ENCODE results near the gene PRKCH. TPM values are rescaled to one million over a fixed set of nuclear protein-coding genes. Genes with fewer than 3 reads are reported as not detected.

The PRKCH gene
- total and polyA plus RNA-seq, 10 of the 15 experiments (the other 5 are each of a cell fraction or from before 2014, with no cell fraction given) = 10.7 to 140 (median 33.2) TPM

DNA sequence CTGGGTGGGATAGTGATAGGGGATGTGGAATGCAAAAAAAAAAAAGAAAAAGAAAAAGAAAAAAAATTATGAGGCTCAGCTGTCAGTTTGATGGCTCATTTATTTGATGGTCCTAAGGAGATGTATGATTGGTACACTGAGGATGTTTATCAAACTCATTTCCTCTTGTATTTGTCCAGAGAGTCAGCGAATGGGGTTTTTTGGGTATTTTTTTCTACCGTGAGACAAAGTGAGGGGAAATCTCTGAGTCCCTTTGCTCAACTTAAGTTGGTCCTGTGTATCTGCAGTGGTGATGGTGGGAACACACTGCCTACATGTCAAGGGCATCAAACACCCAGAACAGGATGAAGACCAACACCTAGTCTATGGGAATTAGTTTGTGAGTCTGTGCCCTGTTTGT, 197.0 kb downstream of the PRKCH start:
- Histone ChIP-seq H3K27me3 (replicated peaks in 1 of 2; ENCODE audit: control insufficient read depth in 2 of 2, insufficient read depth in 2 of 2, low read length in 1 of 2) (no peaks in the 10 kb centered on the region), H3K27ac (ENCODE audit: control insufficient read depth, insufficient read depth) (no peak overlapping the region), H3K4me3 (no peak overlapping the region), H3K79me2 (ENCODE audit: control insufficient read depth, insufficient read depth, low read length) (no peaks in the 10 kb centered on the region), H3K9me3 (replicated peaks; ENCODE audit: control insufficient read depth, insufficient read depth, low read length) (no peaks in the 10 kb centered on the region), H3K36me3 (ENCODE audit: control insufficient read depth in 2 of 2, insufficient read depth in 2 of 2, low read length in 1 of 2) (peaks cover 0 to 11% of the 10 kb centered on the region in 2 experiments; a peak in 2 of 4 replicates), H2AFZ (ENCODE audit: control insufficient read depth, low read depth, low read length) (no peak overlapping the region), H4K20me1 (ENCODE audit: control insufficient read depth, insufficient read depth) (no peaks in the 10 kb centered on the region), H3K9ac (ENCODE audit: control insufficient read depth, insufficient read depth, low read length) (no peak overlapping the region), H3K4me2 (ENCODE audit: control insufficient read depth, insufficient read depth) (no peak overlapping the region), H3K4me1 (ENCODE audit: control insufficient read depth, insufficient read depth, low read length) (no peaks in the 10 kb centered on the region)
- ChIA-PET CTCF (interaction anchor here (0.6 to 1.3 kb wide), 3 partner anchors 38 to 143 kb away, joined by 3 read pairs; no protein-coding TSS in a partner anchor), SMC1A (ENCODE audit: uncharacterized antibody, unreplicated experiment) (interaction anchor here (0.8 to 4.1 kb wide), 6 partner anchors 14 to 173 kb away, joined by 3 to 27 read pairs (median 4); no protein-coding TSS in a partner anchor), RAD21 (ENCODE audit: unreplicated experiment) (interaction anchor here (1.2 to 2.7 kb wide), 3 partner anchors 15 to 19 kb away, joined by 3 to 9 read pairs (median 4); no protein-coding TSS in a partner anchor), POLR2A (interaction anchor here (0.7 kb wide), 1 partner anchor 76 kb away, joined by 3 read pairs; no protein-coding TSS in a partner anchor)
- TF ChIP-seq, protein P1, sequence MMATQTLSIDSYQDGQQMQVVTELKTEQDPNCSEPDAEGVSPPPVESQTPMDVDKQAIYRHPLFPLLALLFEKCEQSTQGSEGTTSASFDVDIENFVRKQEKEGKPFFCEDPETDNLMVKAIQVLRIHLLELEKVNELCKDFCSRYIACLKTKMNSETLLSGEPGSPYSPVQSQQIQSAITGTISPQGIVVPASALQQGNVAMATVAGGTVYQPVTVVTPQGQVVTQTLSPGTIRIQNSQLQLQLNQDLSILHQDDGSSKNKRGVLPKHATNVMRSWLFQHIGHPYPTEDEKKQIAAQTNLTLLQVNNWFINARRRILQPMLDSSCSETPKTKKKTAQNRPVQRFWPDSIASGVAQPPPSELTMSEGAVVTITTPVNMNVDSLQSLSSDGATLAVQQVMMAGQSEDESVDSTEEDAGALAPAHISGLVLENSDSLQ (IDR thresholded peaks at IDR 0.05) = peak; percentile 73
- TF ChIP-seq TCF3 (IDR thresholded peaks at IDR 0.05; ENCODE audit: borderline replicate concordance, insufficient read depth, low read depth, low read length) = no peak
- FAIRE-seq (no peak), DNase-seq (ENCODE audit: low read depth, low spot score) (peak; percentile 48), ATAC-seq (peak; percentile 52)
- WGBS (ENCODE audit: insufficient coverage, insufficient replicate concordance, low lambda C conversion rate, missing lambda C conversion rate) = 9% methylated on average over 2 of the region's 2 CpGs
- in situ Hi-C loops (cut with MboI) = no loop called here
- no TSS peak for BruUV-seq (replicated peaks)
- intact Hi-C loops (cut with micrococcal nuclease; ENCODE audit: unreplicated experiment) = no loop called here

DNA sequence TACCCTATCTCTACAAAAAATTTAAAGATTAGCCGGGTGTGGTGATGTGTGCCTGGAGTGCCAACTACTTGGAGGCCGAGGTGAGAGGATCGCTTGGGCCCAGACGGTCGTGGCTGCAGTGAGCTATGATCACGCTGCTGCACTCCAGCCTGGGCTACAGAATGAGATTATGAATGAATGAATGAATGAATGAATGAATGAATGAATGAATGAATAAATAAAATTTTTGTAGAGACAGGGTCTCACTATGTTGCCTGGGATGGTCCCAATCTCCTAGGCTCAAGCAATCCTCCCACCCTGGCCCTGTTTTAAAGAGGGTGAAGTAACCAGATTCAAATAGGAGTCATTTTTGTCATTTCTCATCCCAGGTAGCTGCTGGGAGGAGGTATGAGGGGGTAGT, 197.7 kb downstream of the PRKCH start:
- no peak overlapping the region for H3K27ac ChIP-seq (ENCODE audit: control insufficient read depth, insufficient read depth)
- H3K9ac ChIP-seq (ENCODE audit: control insufficient read depth, insufficient read depth, low read length) = no peak overlapping the region
- H4K20me1 ChIP-seq (ENCODE audit: control insufficient read depth, insufficient read depth) = no peaks in the 10 kb centered on the region
- H3K4me1 ChIP-seq (ENCODE audit: control insufficient read depth, insufficient read depth, low read length) = 0 out of 2 replicates have a peak, but pooled peaks cover under 1% of the 10 kb centered on the region
- in situ Hi-C loops (cut with MboI) (no loop called here), intact Hi-C loops (cut with micrococcal nuclease; ENCODE audit: unreplicated experiment) (no loop called here)
- 97% methylated on average over 6 of the region's 6 CpGs for WGBS (ENCODE audit: insufficient coverage, insufficient replicate concordance, low lambda C conversion rate, missing lambda C conversion rate)
- no peaks in the 10 kb centered on the region for H3K27me3 ChIP-seq (replicated peaks in 1 of 2; ENCODE audit: control insufficient read depth in 2 of 2, insufficient read depth in 2 of 2, low read length in 1 of 2)
- RAD21 ChIA-PET (ENCODE audit: unreplicated experiment) = interaction anchor here (0.7 to 2.7 kb wide), 4 partner anchors 16 to 144 kb away, joined by 3 to 9 read pairs (median 4); no protein-coding TSS in a partner anchor
- H3K4me2 ChIP-seq (ENCODE audit: control insufficient read depth, insufficient read depth) = no peak overlapping the region
- no peak for DNase-seq (ENCODE audit: low read depth, low spot score)
- no peaks in the 10 kb centered on the region for H3K79me2 ChIP-seq (ENCODE audit: control insufficient read depth, insufficient read depth, low read length)
- peaks cover 0 to 7% of the 10 kb centered on the region in 2 experiments; a peak in 2 of 4 replicates for H3K36me3 ChIP-seq (ENCODE audit: control insufficient read depth in 2 of 2, insufficient read depth in 2 of 2, low read length in 1 of 2)
- no peak for FAIRE-seq
- no peak; the same call in 2 of the 3 replicates for ATAC-seq
- TF ChIP-seq NR2C1 (IDR thresholded peaks at IDR 0.05) = no peak
- no peak for TF ChIP-seq TCF3 (IDR thresholded peaks at IDR 0.05; ENCODE audit: borderline replicate concordance, insufficient read depth, low read depth, low read length)
- TF ChIP-seq NRF1 (conservative IDR thresholded peaks at IDR 0.05; ENCODE audit: low read depth, low read length) = no peak
- TF ChIP-seq ZNF24 (IDR thresholded peaks at IDR 0.05) = peak; percentile 95
- TF ChIP-seq MYB (IDR thresholded peaks at IDR 0.05; ENCODE audit: borderline replicate concordance, low read depth, low read length) = no peak
- CTCF ChIA-PET = interaction anchor here (1.3 kb wide), 1 partner anchor 53 kb away, joined by 3 read pairs; no protein-coding TSS in a partner anchor
- H3K4me3 ChIP-seq = no peak overlapping the region
- POLR2A ChIA-PET = interaction anchor here (1.9 kb wide), 1 partner anchor 15 kb away, joined by 7 read pairs; no protein-coding TSS in a partner anchor
- no TSS peak for BruUV-seq (replicated peaks)
- SMC1A ChIA-PET (ENCODE audit: uncharacterized antibody, unreplicated experiment) = interaction anchor here (0.8 to 4.1 kb wide), 5 partner anchors 13 to 172 kb away, joined by 3 to 27 read pairs (median 5); no protein-coding TSS in a partner anchor
- H3K9me3 ChIP-seq (replicated peaks; ENCODE audit: control insufficient read depth, insufficient read depth, low read length) = no peaks in the 10 kb centered on the region
- H2AFZ ChIP-seq (ENCODE audit: control insufficient read depth, low read depth, low read length) = no peak overlapping the region

Data from GM12878 (cell line).